Bladder microvascular endothelial cell (primary cell): ENCODE measurements around the gene TMEM200C. TPM values are rescaled to one million over a fixed set of nuclear protein-coding genes. Genes with fewer than 3 reads are reported as not detected.

Source experiments
- total RNA-seq: library from RNA; depleted of rRNA; stranded (reverse); fragments of >200 nt; gene quantifications from 2 replicates; pipeline ENCODE4 v1.2.3, GENCODE V29; 2014

TMEM200C gene
- total RNA-seq = not detected in 2 replicates

GRCh38 chr18:5895299-5895875 is at the start of gene TMEM200C:
TSS of gene TMEM200C (minus strand) at chr18:5895522. CDS start at chr18:5892063, 3,459 bp downstream.

